Endothelial cell of umbilical vein (primary cell): Measurements from ENCODE around the gene PSPN.

Experiments
- EZH2 ChIP-seq: IDR thresholded peaks from 2 replicates; pipeline ENCODE4 v1.6.1; 2012; ENCODE audit warnings: borderline replicate concordance, low read depth, mild to moderate bottlenecking, moderate library complexity, low read length, inconsistent platforms; ENCODE audit not compliant: severe bottlenecking
- FOS ChIP-seq: IDR thresholded peaks from 2 replicates; pipeline ENCODE4 v1.6.1; 2011; ENCODE audit warnings: mild to moderate bottlenecking, low read length, moderate library complexity, borderline replicate concordance; ENCODE audit not compliant: insufficient read depth
- GATA2 ChIP-seq: IDR thresholded peaks from 2 replicates; pipeline ENCODE4 v1.7.0; 2011; ENCODE audit warnings: low read depth, mild to moderate bottlenecking, moderate library complexity, mixed read lengths, low read length; ENCODE audit not compliant: insufficient read length, insufficient read depth
- JUN ChIP-seq: IDR thresholded peaks from 2 replicates; pipeline ENCODE4 v1.6.1; 2011; ENCODE audit warnings: borderline replicate concordance, low read depth; ENCODE audit not compliant: insufficient read length, insufficient read depth
- MYC ChIP-seq: IDR thresholded peaks from one replicate; pipeline ENCODE4 v1.6.1; 2011; ENCODE audit warnings: mild to moderate bottlenecking, low read depth, low read length
- POLR2A ChIP-seq: IDR thresholded peaks from 2 replicates; pipeline ENCODE4 v1.6.1; 2012; ENCODE audit warnings: low read depth, mild to moderate bottlenecking, control low read depth, low read length
- POLR2AphosphoS5 ChIP-seq: IDR thresholded peaks from 2 replicates; pipeline ENCODE4 v1.6.1; 2012; ENCODE audit warnings: low read depth, mild to moderate bottlenecking, control low read depth, low read length, moderate library complexity; ENCODE audit not compliant: insufficient read depth
- TF ChIP-seq, protein P1 (sequence below), 2 donors: IDR thresholded peaks; 1 replicate in 1 of 2; 2 replicates in 1 of 2; pipeline ENCODE4 v1.5.1; 2011; ENCODE audit warnings: low read length in 2 of 2, mild to moderate bottlenecking in 2 of 2, moderate library complexity in 2 of 2, control low read depth in 1 of 2, inconsistent platforms in 1 of 2, low read depth in 1 of 2; ENCODE audit not compliant: insufficient read depth in 1 of 2; ENCODE audit errors: extremely low read depth in 1 of 2
- TF ChIP-seq, protein P2 (sequence below): IDR thresholded peaks from 2 replicates; pipeline ENCODE4 v1.6.1; 2011; ENCODE audit not compliant: insufficient read depth, insufficient read length

DNA sequence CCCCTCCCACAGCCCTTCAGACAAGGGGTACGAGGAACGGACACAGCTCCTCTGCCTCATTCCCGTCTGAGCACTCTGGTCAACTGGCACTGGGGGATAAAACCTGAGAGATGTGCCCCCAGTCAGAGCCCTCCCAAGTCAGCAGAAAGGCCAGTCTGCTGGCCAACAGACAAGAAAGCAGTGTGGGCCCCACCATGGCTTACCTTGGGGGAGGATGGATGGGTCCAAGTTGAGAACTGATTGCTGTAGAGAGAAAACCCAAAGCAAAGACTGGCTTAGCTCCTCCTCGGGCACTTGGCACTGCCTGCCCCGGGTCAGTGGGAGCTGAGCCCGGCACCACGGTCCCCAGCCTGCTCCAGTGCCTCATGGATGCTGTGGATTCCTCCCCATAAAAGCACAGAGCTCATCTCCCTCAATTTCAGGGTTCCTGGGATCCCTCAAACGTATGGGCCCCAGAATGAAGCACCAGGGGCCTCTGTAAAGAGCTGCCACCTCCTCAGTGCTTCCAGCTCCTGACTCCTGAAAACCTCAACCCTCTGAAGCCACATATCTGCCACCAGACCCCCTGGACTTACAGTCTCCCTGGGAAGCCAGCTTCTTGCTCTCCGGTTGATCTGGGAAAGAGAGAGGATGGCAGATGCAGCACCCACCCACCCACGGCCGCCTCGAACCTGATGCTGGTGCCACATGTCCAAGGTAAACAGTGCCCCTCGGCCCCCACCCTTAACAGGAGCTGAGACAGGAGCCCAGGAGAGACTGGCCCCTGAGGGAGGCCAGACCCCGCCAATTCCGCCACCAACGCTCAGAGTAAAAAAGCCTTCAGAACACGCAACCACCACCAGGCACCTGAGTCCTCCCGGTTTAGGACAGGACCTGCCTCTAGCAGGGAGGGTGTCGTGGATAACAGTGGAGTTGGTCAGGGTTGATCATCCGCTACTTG lies 45.6 kb upstream of the PSPN start:
- TF ChIP-seq, protein P1, sequence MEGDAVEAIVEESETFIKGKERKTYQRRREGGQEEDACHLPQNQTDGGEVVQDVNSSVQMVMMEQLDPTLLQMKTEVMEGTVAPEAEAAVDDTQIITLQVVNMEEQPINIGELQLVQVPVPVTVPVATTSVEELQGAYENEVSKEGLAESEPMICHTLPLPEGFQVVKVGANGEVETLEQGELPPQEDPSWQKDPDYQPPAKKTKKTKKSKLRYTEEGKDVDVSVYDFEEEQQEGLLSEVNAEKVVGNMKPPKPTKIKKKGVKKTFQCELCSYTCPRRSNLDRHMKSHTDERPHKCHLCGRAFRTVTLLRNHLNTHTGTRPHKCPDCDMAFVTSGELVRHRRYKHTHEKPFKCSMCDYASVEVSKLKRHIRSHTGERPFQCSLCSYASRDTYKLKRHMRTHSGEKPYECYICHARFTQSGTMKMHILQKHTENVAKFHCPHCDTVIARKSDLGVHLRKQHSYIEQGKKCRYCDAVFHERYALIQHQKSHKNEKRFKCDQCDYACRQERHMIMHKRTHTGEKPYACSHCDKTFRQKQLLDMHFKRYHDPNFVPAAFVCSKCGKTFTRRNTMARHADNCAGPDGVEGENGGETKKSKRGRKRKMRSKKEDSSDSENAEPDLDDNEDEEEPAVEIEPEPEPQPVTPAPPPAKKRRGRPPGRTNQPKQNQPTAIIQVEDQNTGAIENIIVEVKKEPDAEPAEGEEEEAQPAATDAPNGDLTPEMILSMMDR (IDR thresholded peaks at IDR 0.05; ENCODE audit: extremely low read depth in 1 of 2, insufficient read depth in 1 of 2, low read depth in 1 of 2, low read length in 2 of 2), result no peak
- TF ChIP-seq, protein P2, sequence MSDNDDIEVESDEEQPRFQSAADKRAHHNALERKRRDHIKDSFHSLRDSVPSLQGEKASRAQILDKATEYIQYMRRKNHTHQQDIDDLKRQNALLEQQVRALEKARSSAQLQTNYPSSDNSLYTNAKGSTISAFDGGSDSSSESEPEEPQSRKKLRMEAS, result no peak
- TF ChIP-seq POLR2AphosphoS5, result no peak
- TF ChIP-seq EZH2, result no peak
- TF ChIP-seq POLR2A, result no peak
- TF ChIP-seq JUN, result no peak
- no peak for TF ChIP-seq GATA2
- TF ChIP-seq FOS, result no peak
- TF ChIP-seq MYC, result no peak
